Neuronal stem cell (in vitro differentiated cells): ENCODE measurements around the gene DPM3. TPM values are rescaled to one million over a fixed set of nuclear protein-coding genes. Genes with fewer than 3 reads are reported as not detected.

Experiments used
- DNase-seq: peaks from one replicate; pipeline ENCODE4 v3.0.0-alpha.2; 2013; ENCODE audit warnings: low spot score
- H2AFZ ChIP-seq: one replicate; pipeline ENCODE4 v1.6.1; 2013; ENCODE audit warnings: mild to moderate bottlenecking, low read length, inconsistent platforms
- H2AK5ac ChIP-seq: 2 replicates; pipeline ENCODE4 v1.6.1; 2013; ENCODE audit warnings: low read depth, mild to moderate bottlenecking, inconsistent platforms, low read length, moderate library complexity, mixed read lengths
- H2BK120ac ChIP-seq: 2 replicates; pipeline ENCODE4 v1.6.1; 2013; ENCODE audit warnings: low read depth, mild to moderate bottlenecking, inconsistent platforms, low read length, moderate library complexity, mixed read lengths
- H2BK12ac ChIP-seq: one replicate; pipeline ENCODE4 v1.6.1; 2013; ENCODE audit warnings: low read length, inconsistent platforms
- H2BK15ac ChIP-seq: 2 replicates; pipeline ENCODE4 v1.6.1; 2013; ENCODE audit warnings: mild to moderate bottlenecking, low read length, inconsistent platforms, mixed read lengths
- H2BK5ac ChIP-seq: one replicate; pipeline ENCODE4 v1.6.1; 2013; ENCODE audit warnings: inconsistent platforms, mild to moderate bottlenecking, low read length, moderate library complexity
- H3K14ac ChIP-seq: one replicate; pipeline ENCODE4 v1.6.1; 2013; ENCODE audit warnings: low read length, inconsistent platforms
- H3K18ac ChIP-seq: 2 replicates; pipeline ENCODE4 v1.6.1; 2013; ENCODE audit warnings: low read length, inconsistent platforms
- H3K23ac ChIP-seq: 2 replicates; pipeline ENCODE4 v1.6.1; 2013; ENCODE audit warnings: low read depth, mild to moderate bottlenecking, mixed read lengths, low read length, inconsistent platforms; ENCODE audit not compliant: poor library complexity
- H3K27ac ChIP-seq: replicated peaks from 3 replicates; pipeline ENCODE4 v1.5.1; 2013; ENCODE audit warnings: low read length, inconsistent platforms
- H3K27me3 ChIP-seq, 3 experiments: 2 replicates each; pipeline ENCODE4 v1.6.1; 2013; ENCODE audit warnings: low read length in 3 of 3, mild to moderate bottlenecking in 2 of 3, inconsistent platforms in 1 of 3, low read depth in 1 of 3, mixed read lengths in 1 of 3, moderate library complexity in 1 of 3; ENCODE audit not compliant: control insufficient read depth in 3 of 3, insufficient read depth in 3 of 3
- H3K36me3 ChIP-seq, 2 donors: replicated peaks in 1 of 2; 2 replicates each; pipeline ENCODE4 v1.6.1; 2013; ENCODE audit warnings: low read length in 2 of 2; ENCODE audit not compliant: control insufficient read depth in 2 of 2, insufficient read depth in 2 of 2
- H3K4ac ChIP-seq: 2 replicates; pipeline ENCODE4 v1.6.1; 2013; ENCODE audit warnings: inconsistent platforms, mild to moderate bottlenecking, low read length, moderate library complexity
- H3K4me1 ChIP-seq, 2 donors: 1 replicate in 1 of 2; 2 replicates in 1 of 2; pipeline ENCODE4 v1.6.1; 2013; ENCODE audit warnings: low read length in 2 of 2, low read depth in 1 of 2; ENCODE audit not compliant: control insufficient read depth in 2 of 2, insufficient read depth in 1 of 2
- H3K4me2 ChIP-seq: one replicate; pipeline ENCODE4 v1.6.1; 2013; ENCODE audit warnings: mild to moderate bottlenecking, low read length, inconsistent platforms; ENCODE audit not compliant: insufficient read depth, poor library complexity, severe bottlenecking
- H3K4me3 ChIP-seq, 2 donors: 2 replicates each; pipeline ENCODE4 v1.5.1; 2013; ENCODE audit warnings: low read length in 2 of 2, mild to moderate bottlenecking in 2 of 2, inconsistent platforms in 1 of 2, moderate library complexity in 1 of 2
- H3K79me1 ChIP-seq: one replicate; pipeline ENCODE4 v1.6.1; 2013; ENCODE audit warnings: low read depth, mild to moderate bottlenecking, inconsistent platforms, low read length, moderate library complexity
- H3K9ac ChIP-seq: one replicate; pipeline ENCODE4 v1.6.1; 2013; ENCODE audit warnings: mild to moderate bottlenecking, low read depth, low read length, inconsistent platforms; ENCODE audit not compliant: poor library complexity
- H3K9me3 ChIP-seq, 2 donors: replicated peaks in 1 of 2; 2 replicates each; pipeline versions ENCODE3 to v1.6.1; 2013; ENCODE audit warnings: low read length in 2 of 2, mild to moderate bottlenecking in 2 of 2, inconsistent platforms in 1 of 2, low read depth in 1 of 2, mixed read lengths in 1 of 2, moderate library complexity in 1 of 2; ENCODE audit not compliant: control insufficient read depth in 2 of 2, insufficient read depth in 1 of 2
- H4K8ac ChIP-seq: one replicate; pipeline ENCODE4 v1.6.1; 2013; ENCODE audit warnings: low read depth, mild to moderate bottlenecking, inconsistent platforms, low read length, moderate library complexity
- H4K91ac ChIP-seq: one replicate; pipeline ENCODE4 v1.6.1; 2013; ENCODE audit warnings: low read length, low read depth, mild to moderate bottlenecking, inconsistent platforms; ENCODE audit not compliant: poor library complexity
- WGBS, 2 donors: extraction: QIAGEN DNeasy Blood & Tissue Kit; methylation state at CpG; one replicate each; pipeline ENCODE4 v1.1.7; 2013; ENCODE audit warnings: missing lambda C conversion rate in 2 of 2, mixed read lengths in 1 of 2; ENCODE audit not compliant: insufficient read length in 2 of 2, insufficient replicate concordance in 1 of 2; ENCODE audit errors: extremely low coverage in 2 of 2; 5-methylcytosine and 5-hydroxymethylcytosine counted together
- small RNA-seq: library from polyadenylated mRNA; stranded (forward); fragments of <200 nt; extraction: miRNeasy Mini kit (QIAGEN cat#:217004); gene quantifications from one replicate; pipeline ENCODE3, GENCODE V24; 2013; ENCODE audit not compliant: insufficient read depth

Gene DPM3

DNA sequence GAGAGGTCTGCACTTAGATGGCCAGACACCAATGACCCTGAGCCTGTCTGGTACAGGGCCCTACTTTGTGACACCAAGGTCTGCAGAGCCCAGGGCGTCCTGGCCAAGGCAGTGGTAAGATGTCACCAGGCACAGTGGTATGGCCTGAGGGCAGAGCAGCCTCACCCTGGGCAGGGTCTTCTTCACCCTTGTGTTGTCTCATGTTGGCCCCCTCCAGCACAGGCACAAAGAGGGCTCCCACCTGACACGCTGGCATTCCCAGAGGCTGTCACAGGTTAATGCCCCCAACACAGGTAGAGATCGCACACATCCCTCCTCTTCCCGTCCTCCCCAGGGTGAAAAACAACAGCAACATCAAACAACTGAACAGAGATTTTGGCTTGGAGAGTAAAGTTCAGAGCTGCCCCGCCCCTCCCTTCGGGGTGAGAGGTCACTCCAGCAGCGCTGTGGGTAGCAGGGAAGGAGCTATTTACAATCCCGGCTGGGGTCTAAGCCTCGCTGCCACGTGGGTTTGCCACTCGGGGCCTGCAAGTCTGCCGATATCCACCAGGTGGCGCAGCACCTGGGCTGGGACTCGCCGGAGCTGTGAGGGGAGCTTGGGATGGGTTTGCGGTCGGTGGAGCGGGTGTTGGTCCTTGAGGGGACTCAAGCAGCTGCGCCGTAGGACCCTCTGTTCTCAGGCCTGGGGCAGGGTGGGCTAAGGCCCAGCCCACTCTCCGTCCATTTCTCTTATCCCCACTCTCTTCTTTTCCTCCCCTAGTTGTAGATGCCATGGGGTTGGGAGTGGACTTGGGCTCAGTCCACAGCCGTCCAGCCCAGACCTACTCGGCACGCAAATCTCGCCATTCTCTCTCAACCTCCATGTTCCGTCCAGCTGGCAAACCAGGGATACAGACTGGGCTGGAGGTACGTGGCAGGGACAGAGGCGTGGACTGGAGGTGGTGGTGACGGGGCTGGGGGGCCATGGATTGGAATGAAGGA, 49.0 kb downstream of the DPM3 start:
- Histone ChIP-seq H3K36me3 (no peaks in the 10 kb centered on the region), H4K8ac (peak overlapping the region; percentile 88), H3K27me3 (peaks cover 0 to 21% (median 3%) of the 10 kb centered on the region in 3 experiments), H3K9me3 (peaks cover 0 to 2% of the 10 kb centered on the region in 2 donors), H3K4me1 (peaks cover 3 to 11% of the 10 kb centered on the region in 2 donors), H3K79me1 (peaks cover 2% of the 10 kb centered on the region), H4K91ac (no peak overlapping the region), H2BK12ac (peak overlapping the region; percentile 96), H3K4ac (peak overlapping the region; percentile 67), H3K4me3 (no peak overlapping the region), H3K14ac (peak overlapping the region; percentile 65), H3K23ac (peak overlapping the region; percentile 66), H3K27ac (no peak overlapping the region), H2AFZ (peak overlapping the region; percentile 74), H2AK5ac (peak overlapping the region; percentile 94), H2BK120ac (no peak overlapping the region), H3K9ac (peak overlapping the region; percentile 83), H2BK5ac (peak overlapping the region; percentile 15), H3K4me2 (no peak overlapping the region), H3K18ac (peak overlapping the region; percentile 83), H2BK15ac (peak overlapping the region; percentile 91)
- peak; percentile 87 for DNase-seq
- no CpG with 5 or more reads among the region's 29 CpGs for WGBS, 2 donors

Small RNA genes lying within 50 kb of the gene (small RNA-seq; reads per million reads assigned to genes)
- not detected for gene HMGN2P18
- not detected for gene RF00019
